Measurements from ENCODE around the gene DGKZ.

GRCh38 chr11:46299451-46299961, 47.8 kb upstream of the DGKZ start:
- TF ChIP-seq CTCF (IDR thresholded peaks at IDR 0.05; ENCODE audit: low read length) (no peak; the same call in 1 of the 2 replicates), EZH2 (IDR thresholded peaks at IDR 0.05; ENCODE audit: borderline replicate concordance, low read length) (no peak)
